Measurements from ENCODE around the gene PRR29. TPM values are rescaled to one million over a fixed set of nuclear protein-coding genes. Genes with fewer than 3 reads are reported as not detected.

The PRR29 gene
- total RNA-seq, 2 donors from 2014 or later, result not detected

DNA sequence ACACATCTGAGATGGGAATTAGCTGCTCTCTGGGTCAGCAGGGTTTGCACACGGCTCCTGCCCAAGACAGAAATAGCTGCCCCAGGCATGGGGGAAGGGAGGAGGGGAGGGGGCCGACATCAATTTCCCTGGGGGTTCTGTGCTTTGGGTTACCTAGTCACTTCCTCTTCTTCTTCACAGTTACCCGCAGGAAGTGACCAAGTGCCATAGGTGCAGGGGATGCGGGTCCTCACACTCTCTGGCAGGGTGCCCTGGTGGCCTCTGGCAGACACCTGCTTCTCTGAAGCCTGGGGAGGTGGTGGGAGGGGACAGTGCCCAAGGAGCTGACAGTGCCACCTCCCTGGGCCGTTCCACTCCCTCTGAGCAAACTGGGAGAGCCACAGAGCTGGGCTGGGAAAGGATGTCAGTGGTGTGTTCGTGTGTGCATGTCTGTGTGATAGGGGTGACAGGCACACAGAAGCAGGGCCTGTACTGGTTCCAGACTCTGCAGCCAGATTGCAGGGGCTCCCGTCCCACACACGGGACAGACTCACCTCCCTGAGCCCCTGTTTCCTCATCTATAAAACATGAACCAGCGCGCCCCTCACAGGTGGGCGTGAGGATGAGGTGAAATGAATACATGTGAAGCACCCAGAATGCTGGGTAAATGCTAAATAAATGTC, 43.6 kb upstream of the PRR29 start:
- DNase-seq (ENCODE audit: low spot score) (no peak), ATAC-seq (ENCODE audit: insufficient number of reproducible peaks, low FRiP score, low read depth) (no peak)
- TF ChIP-seq, protein P1, sequence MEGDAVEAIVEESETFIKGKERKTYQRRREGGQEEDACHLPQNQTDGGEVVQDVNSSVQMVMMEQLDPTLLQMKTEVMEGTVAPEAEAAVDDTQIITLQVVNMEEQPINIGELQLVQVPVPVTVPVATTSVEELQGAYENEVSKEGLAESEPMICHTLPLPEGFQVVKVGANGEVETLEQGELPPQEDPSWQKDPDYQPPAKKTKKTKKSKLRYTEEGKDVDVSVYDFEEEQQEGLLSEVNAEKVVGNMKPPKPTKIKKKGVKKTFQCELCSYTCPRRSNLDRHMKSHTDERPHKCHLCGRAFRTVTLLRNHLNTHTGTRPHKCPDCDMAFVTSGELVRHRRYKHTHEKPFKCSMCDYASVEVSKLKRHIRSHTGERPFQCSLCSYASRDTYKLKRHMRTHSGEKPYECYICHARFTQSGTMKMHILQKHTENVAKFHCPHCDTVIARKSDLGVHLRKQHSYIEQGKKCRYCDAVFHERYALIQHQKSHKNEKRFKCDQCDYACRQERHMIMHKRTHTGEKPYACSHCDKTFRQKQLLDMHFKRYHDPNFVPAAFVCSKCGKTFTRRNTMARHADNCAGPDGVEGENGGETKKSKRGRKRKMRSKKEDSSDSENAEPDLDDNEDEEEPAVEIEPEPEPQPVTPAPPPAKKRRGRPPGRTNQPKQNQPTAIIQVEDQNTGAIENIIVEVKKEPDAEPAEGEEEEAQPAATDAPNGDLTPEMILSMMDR (IDR thresholded peaks at IDR 0.05), result no peak

DNA sequence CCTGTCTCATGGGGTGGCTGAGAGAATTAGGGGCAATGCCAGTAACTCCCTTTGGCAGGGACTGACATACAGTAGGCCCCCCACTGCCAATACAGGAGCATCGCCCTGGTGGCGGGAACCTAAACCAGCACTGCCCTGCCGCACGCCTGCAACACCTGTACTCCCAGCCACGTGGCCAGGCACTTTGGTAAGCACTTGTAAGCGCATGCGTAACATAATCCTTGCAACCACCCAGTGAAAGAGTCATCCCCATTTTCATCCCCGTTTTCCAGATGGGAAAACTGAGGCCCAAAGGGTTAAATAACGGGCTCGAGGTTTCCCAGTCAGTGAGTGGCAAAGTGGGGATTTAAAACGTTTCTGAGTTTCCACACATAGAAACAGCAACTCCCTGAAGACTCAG, 42.9 kb upstream of the PRR29 start:
- TF ChIP-seq, protein P1 (IDR thresholded peaks at IDR 0.05), result no peak
- Histone ChIP-seq H3K9me3 (no peaks in the 10 kb centered on the region), H3K4me3 (no peak overlapping the region), H3K27me3 (replicated peaks; ENCODE audit: insufficient read depth) (no peaks in the 10 kb centered on the region), H3K36me3 (no peaks in the 10 kb centered on the region), H3K27ac (no peak overlapping the region), H3K4me1 (ENCODE audit: control insufficient read depth in 1 of 2, low read depth in 2 of 2) (no peaks in the 10 kb centered on the region)
- ATAC-seq (ENCODE audit: insufficient number of reproducible peaks, low FRiP score, low read depth) (no peak), DNase-seq (ENCODE audit: low spot score) (no peak)

More for the DNA sequence above, 43.6 kb upstream of the PRR29 start:
- Histone ChIP-seq H3K27ac (no peak overlapping the region), H3K36me3 (no peaks in the 10 kb centered on the region), H3K4me1 (ENCODE audit: control insufficient read depth in 1 of 2, low read depth in 2 of 2) (no peaks in the 10 kb centered on the region), H3K9me3 (no peaks in the 10 kb centered on the region), H3K4me3 (no peak overlapping the region), H3K27me3 (replicated peaks; ENCODE audit: insufficient read depth) (no peaks in the 10 kb centered on the region)

GRCh38 chr17:63955791-63956190, 42.4 kb upstream of the PRR29 start:
- DNase-seq (ENCODE audit: low spot score) (no peak), ATAC-seq (ENCODE audit: insufficient number of reproducible peaks, low FRiP score, low read depth) (no peak)
- Histone ChIP-seq H3K9me3 (no peaks in the 10 kb centered on the region), H3K36me3 (no peaks in the 10 kb centered on the region), H3K27ac (no peak overlapping the region), H3K4me1 (ENCODE audit: control insufficient read depth in 1 of 2, low read depth in 2 of 2) (no peaks in the 10 kb centered on the region), H3K27me3 (replicated peaks; ENCODE audit: insufficient read depth) (no peaks in the 10 kb centered on the region), H3K4me3 (no peak overlapping the region)
- TF ChIP-seq, protein P1 (IDR thresholded peaks at IDR 0.05), result no peak

DNA sequence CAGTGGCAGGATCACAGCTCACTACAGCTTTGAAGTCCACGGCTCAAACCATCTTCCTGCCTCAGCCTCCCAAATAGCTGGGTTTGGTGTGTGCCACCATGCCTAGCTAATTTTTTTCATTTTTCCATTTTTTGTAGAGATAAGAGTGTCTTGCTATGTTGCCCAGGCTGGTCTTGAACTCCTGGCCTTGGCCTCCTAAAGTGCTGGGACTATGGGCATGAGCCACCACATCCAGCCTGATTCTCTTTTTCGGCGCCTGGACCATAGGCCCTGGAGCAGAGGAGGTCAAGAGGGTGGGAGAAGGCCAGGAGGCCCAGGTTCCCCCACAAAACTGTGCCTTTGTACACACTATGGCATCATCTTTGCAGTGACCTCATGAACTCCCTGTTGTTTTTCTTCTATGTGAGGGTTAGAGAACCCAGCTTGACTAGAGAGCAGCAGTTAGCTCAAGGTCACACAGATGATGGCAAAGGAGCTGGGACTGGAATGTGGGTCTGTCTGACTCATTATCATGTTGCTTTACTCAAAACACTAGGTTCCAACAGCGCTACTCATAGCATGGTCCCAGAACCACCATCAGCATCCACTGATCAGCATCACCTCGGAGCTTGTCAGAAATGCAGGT, 41.7 kb upstream of the PRR29 start:
- no peaks in the 10 kb centered on the region for H3K27me3 ChIP-seq (replicated peaks; ENCODE audit: insufficient read depth)
- no peak overlapping the region for H3K27ac ChIP-seq
- ATAC-seq (ENCODE audit: insufficient number of reproducible peaks, low FRiP score, low read depth), result no peak
- DNase-seq (ENCODE audit: low spot score), result no peak
- no peaks in the 10 kb centered on the region for H3K9me3 ChIP-seq
- H3K36me3 ChIP-seq, result no peaks in the 10 kb centered on the region
- H3K4me3 ChIP-seq, result no peak overlapping the region
- peaks cover 0 to 3% of the 10 kb centered on the region in 2 donors for H3K4me1 ChIP-seq (ENCODE audit: control insufficient read depth in 1 of 2, low read depth in 2 of 2)
- TF ChIP-seq, protein P1 (IDR thresholded peaks at IDR 0.05), result no peak

DNA sequence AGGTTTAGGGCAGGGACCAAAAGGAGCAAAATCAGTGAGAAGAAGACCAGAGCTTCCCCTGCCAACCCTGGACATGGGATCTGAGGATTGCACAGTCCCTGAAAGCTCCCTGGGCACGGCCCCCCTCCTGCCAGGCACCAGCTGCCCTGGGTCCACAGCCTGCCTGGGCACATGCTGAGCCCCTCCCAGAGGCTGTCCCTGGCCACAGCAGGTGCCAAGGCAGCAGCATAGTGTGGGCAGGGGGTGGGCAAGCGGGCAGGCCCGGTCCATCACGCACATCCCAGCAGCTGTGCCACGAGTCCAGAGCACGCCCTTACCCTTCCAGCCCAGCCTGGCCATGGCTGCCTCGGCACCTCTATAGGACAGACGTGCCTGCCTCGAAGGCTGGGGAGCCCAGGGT, 38.1 kb upstream of the PRR29 start:
- no peaks in the 10 kb centered on the region for H3K27me3 ChIP-seq (replicated peaks; ENCODE audit: insufficient read depth)
- H3K27ac ChIP-seq, result no peak overlapping the region
- no peak overlapping the region for H3K4me3 ChIP-seq
- H3K36me3 ChIP-seq, result no peaks in the 10 kb centered on the region
- ATAC-seq (ENCODE audit: insufficient number of reproducible peaks, low FRiP score, low read depth), result no peak
- H3K4me1 ChIP-seq (ENCODE audit: control insufficient read depth in 1 of 2, low read depth in 2 of 2), result peaks cover 0 to 4% of the 10 kb centered on the region in 2 donors
- DNase-seq (ENCODE audit: low spot score), result no peak
- TF ChIP-seq, protein P1 (IDR thresholded peaks at IDR 0.05), result no peak
- H3K9me3 ChIP-seq, result no peaks in the 10 kb centered on the region

Data from thoracic aorta (tissue), 2 donors.